ENCODE data around the gene GAL.

GRCh38 chr11:68670208-68670992 is 13.9 kb upstream of the GAL start:
- TF ChIP-seq CTCF (IDR thresholded peaks at IDR 0.05) (no peak), POLR2A (IDR thresholded peaks at IDR 0.05) (no peak)
